HCT116 (cell line): ENCODE results near the gene GNAS-AS1. TPM values are rescaled to one million over a fixed set of nuclear protein-coding genes. Genes with fewer than 3 reads are reported as not detected.

Experiments
- ATAC-seq: fragments of 200-7000 bp; cut with Tn5 transposase; 2 replicates; pipeline ENCODE4 v1.9.1; 2020; ENCODE audit warnings: mild to moderate bottlenecking, moderate library complexity
- BruUV-seq: library from RNA; stranded (reverse); fragments of 400-500 nt; replicated peaks from 2 replicates; lab custom pipeline; 2021; lab: Mats Ljungman, UMichigan
- CTCF ChIA-PET: fragments of 300-600 bp; sonication (Branson Sonifier 250); formaldehyde crosslinking; loops from one replicate; lab custom pipeline; 2021; ENCODE audit warnings: antibody characterized with exemption; lab: Charles Lee
- POLR2A ChIA-PET: fragments of 300-600, 350-600 bp; sonication (Branson Sonifier 250); formaldehyde crosslinking; loops from one replicate; lab custom pipeline; 2021; ENCODE audit warnings: antibody characterized with exemption; lab: Charles Lee
- RAD21 ChIA-PET, 2 experiments: fragments of 300-600 bp; sonication (Branson Sonifier 250); formaldehyde crosslinking; loops; one replicate each; lab custom pipeline; 2023; ENCODE audit warnings: low total read pairs in 2 of 2; ENCODE audit not compliant: uncharacterized antibody in 2 of 2, unreplicated experiment in 2 of 2, low non-redundant PET in 1 of 2; lab: Charles Lee
- DNase-seq: peaks from one replicate; pipeline ENCODE4 v3.0.0-alpha.2; 2010; ENCODE audit warnings: low read depth, low spot score
- H2AFZ ChIP-seq: fragments of 200-600 bp; shearing (Covaris generic), sonication (generic); 2 replicates; pipeline ENCODE4 v1.6.1; 2017; ENCODE audit warnings: low read depth, mixed run types, mixed read lengths, antibody characterized with exemption, low read length; ENCODE audit not compliant: poor library complexity, severe bottlenecking
- H3K27ac ChIP-seq: 2 replicates; pipeline ENCODE4 v1.5.1; 2012; ENCODE audit warnings: low read depth, low read length
- H3K27me3 ChIP-seq: fragments of 200-600 bp; sonication (generic); 2 replicates; pipeline ENCODE4 v1.6.1; 2016; ENCODE audit warnings: mixed run types, low read length, mixed read lengths; ENCODE audit not compliant: insufficient read depth
- H3K36me3 ChIP-seq, 2 experiments: fragments of 200-500 bp in 1 of 2; fragments of 200-600 bp in 1 of 2; sonication (Bioruptor generic) in 1 of 2; sonication (generic) in 1 of 2; 2 replicates each; pipeline versions ENCODE4 v1.5.1 to v1.6.1; 2014 to 2016; ENCODE audit warnings: low read length in 2 of 2, inconsistent platforms in 1 of 2, mixed read lengths in 1 of 2, mixed run types in 1 of 2; ENCODE audit not compliant: insufficient read depth in 2 of 2, control insufficient read depth in 1 of 2
- H3K4me1 ChIP-seq, 2 experiments: fragments of 200-600 bp in 1 of 2; sonication (generic) in 1 of 2; 2 replicates each; pipeline versions ENCODE4 v1.5.1 to v1.6.1; 2012 to 2017; ENCODE audit warnings: low read length in 2 of 2, inconsistent platforms in 1 of 2, mild to moderate bottlenecking in 1 of 2, mixed read lengths in 1 of 2, mixed run types in 1 of 2, moderate library complexity in 1 of 2; ENCODE audit not compliant: insufficient read depth in 2 of 2, control insufficient read depth in 1 of 2
- H3K4me2 ChIP-seq: fragments of 200-600 bp; sonication (generic); 2 replicates; pipeline ENCODE4 v1.6.1; 2017; ENCODE audit warnings: mixed run types, low read length, mixed read lengths
- H3K4me3 ChIP-seq, 2 experiments: fragments of 200-600 bp in 1 of 2; sonication (generic) in 1 of 2; replicated peaks in 1 of 2; 2 replicates each; pipeline ENCODE4 v1.5.1; 2011 to 2016; ENCODE audit warnings: low read length in 2 of 2, control low read depth in 1 of 2, low read depth in 1 of 2, mild to moderate bottlenecking in 1 of 2, mixed read lengths in 1 of 2, mixed run types in 1 of 2
- H3K79me2 ChIP-seq: fragments of 200-600 bp; sonication (generic); 2 replicates; pipeline ENCODE4 v1.6.1; 2017; ENCODE audit warnings: mild to moderate bottlenecking, mixed run types, low read length, moderate library complexity, mixed read lengths; ENCODE audit not compliant: insufficient read depth
- H3K9ac ChIP-seq: fragments of 200-600 bp; sonication (generic); 2 replicates; pipeline ENCODE4 v1.6.1; 2016; ENCODE audit warnings: low read length, mixed read lengths
- H3K9me2 ChIP-seq: fragments of 200-600 bp; sonication (generic), shearing (Covaris generic); 2 replicates; pipeline ENCODE4 v1.6.1; 2017; ENCODE audit warnings: mixed run types, mild to moderate bottlenecking, moderate library complexity; ENCODE audit not compliant: insufficient read depth
- H3K9me3 ChIP-seq, 2 experiments: fragments of 200-500 bp in 1 of 2; fragments of 200-600 bp in 1 of 2; sonication (Bioruptor generic) in 1 of 2; sonication (generic) in 1 of 2; 2 replicates each; pipeline ENCODE4 v1.6.1; 2014 to 2017; ENCODE audit warnings: low read length in 2 of 2, mixed read lengths in 2 of 2, inconsistent platforms in 1 of 2, low read depth in 1 of 2, mild to moderate bottlenecking in 1 of 2, mixed run types in 1 of 2, moderate library complexity in 1 of 2; ENCODE audit not compliant: control insufficient read depth in 1 of 2, insufficient read depth in 1 of 2
- H4K20me1 ChIP-seq: fragments of 200-600 bp; sonication (generic), shearing (Covaris generic); 2 replicates; pipeline ENCODE4 v1.6.1; 2017; ENCODE audit warnings: mixed run types, mild to moderate bottlenecking, moderate library complexity; ENCODE audit not compliant: insufficient read depth
- CEBPB ChIP-seq: IDR thresholded peaks from 2 replicates; pipeline ENCODE4 v1.6.1; 2012; ENCODE audit warnings: low read depth
- EZH2phosphoT487 ChIP-seq: fragments of 200-600 bp; IDR thresholded peaks from 2 replicates; pipeline ENCODE4 v1.6.1; 2018; ENCODE audit warnings: antibody characterized with exemption, borderline replicate concordance
- SIN3A ChIP-seq: IDR thresholded peaks from 2 replicates; pipeline ENCODE4 v1.6.1; 2012; ENCODE audit warnings: low read depth
- SRF ChIP-seq: IDR thresholded peaks from 2 replicates; pipeline ENCODE4 v1.6.1; 2012; ENCODE audit warnings: low read depth
- TCF7L2 ChIP-seq: IDR thresholded peaks from 2 replicates; pipeline ENCODE4 v1.7.0; 2011; ENCODE audit warnings: borderline replicate concordance, inconsistent platforms; ENCODE audit not compliant: insufficient read depth, insufficient read length; ENCODE audit errors: extremely low read depth
- ZNF274 ChIP-seq: fragments of 200-500 bp; sonication (Bioruptor generic); IDR thresholded peaks from 2 replicates; pipeline ENCODE4 v1.6.1; 2014; ENCODE audit warnings: mild to moderate bottlenecking, low read depth, low read length, inconsistent platforms
- intact Hi-C: fragments of 100-400 bp; cut with micrococcal nuclease; formaldehyde crosslinking; loops from 2 replicates; pipeline ENCODE4 v1.10.0; 2022
- total RNA-seq: library from RNA; stranded (reverse); gene quantifications from one replicate; pipeline ENCODE4 v1.2.1, GENCODE V29; 2021; ENCODE audit not compliant: unreplicated experiment
- TF ChIP-seq, protein P1 (sequence below), 3 experiments: fragments of 200-600 bp in 1 of 3; sonication (generic) in 1 of 3; IDR thresholded peaks in 2 of 3; conservative IDR thresholded peaks in 1 of 3; 2 replicates each; pipeline ENCODE4 v1.5.1; 2012 to 2017; ENCODE audit warnings: low read depth in 2 of 3, low read length in 2 of 3, antibody characterized with exemption in 1 of 3, borderline replicate concordance in 1 of 3, control low read depth in 1 of 3, mild to moderate bottlenecking in 1 of 3, mixed read lengths in 1 of 3, mixed run types in 1 of 3, moderate library complexity in 1 of 3; ENCODE audit not compliant: insufficient read depth in 1 of 3
- TF ChIP-seq, protein P2 (sequence below): IDR thresholded peaks from 2 replicates; pipeline ENCODE4 v1.6.1; 2012
- TF ChIP-seq, protein P3 (sequence below): IDR thresholded peaks from 2 replicates; pipeline ENCODE4 v1.6.1; 2012; ENCODE audit warnings: low read depth

GNAS-AS1 gene
- total RNA-seq, 1 experiment from 2014 or later = not detected

DNA sequence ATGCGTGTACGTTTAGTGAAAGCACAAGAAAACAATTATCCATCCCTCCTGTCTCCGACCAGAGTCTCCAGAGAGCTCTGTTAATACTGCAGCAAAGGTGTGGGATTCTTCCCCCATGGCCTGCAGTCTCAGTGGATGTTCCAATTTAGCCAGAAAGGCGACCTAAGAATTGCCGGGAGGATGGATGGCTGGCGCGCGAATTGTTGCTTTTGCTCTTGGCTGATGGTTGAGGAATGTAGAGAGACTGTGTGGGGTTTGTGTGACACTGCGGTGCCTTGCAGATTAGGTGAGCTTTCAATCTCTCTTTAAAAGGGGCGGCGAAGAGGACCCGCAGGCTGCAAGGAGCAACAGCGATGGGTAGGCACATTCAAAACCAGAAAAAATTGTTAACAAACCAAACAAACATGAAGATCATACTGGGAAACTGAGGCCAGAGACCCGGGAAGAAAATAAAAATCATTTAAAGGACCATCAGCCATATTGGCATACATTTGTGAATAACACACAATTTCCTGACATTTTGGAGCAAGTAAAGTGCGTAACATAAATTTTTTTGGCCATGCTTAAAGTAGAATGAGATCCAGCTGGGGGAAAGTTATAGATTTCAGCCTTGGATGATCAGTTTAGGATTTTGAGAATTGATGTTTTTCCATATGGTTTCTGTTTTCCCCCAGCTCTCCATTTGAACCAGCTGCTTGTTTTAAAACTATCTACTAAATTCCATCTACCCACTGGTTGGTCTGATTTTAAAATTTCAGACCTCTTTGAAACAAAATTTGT is 48.1 kb upstream of the GNAS-AS1 start:
- ChIA-PET CTCF (no interaction called here), POLR2A (no interaction called here), RAD21 (no interaction called here)
- H3K79me2 ChIP-seq = peaks cover 99% of the 10 kb centered on the region
- peaks cover 37 to 38% of the 10 kb centered on the region in 2 experiments; a peak in 3 of 4 replicates for H3K36me3 ChIP-seq
- ATAC-seq (no peak), DNase-seq (no peak)
- H4K20me1 ChIP-seq = peaks cover 26% of the 10 kb centered on the region; the same call in 1 of the 2 replicates
- no peak overlapping the region for H3K4me2 ChIP-seq
- no peak overlapping the region for H2AFZ ChIP-seq
- peaks cover 4 to 8% of the 10 kb centered on the region in 2 experiments; a peak in 3 of 4 replicates for H3K4me1 ChIP-seq
- H3K4me3 ChIP-seq = no peak overlapping the region
- H3K9me2 ChIP-seq = no peaks in the 10 kb centered on the region
- no peak overlapping the region for H3K9ac ChIP-seq
- no peaks in the 10 kb centered on the region for H3K9me3 ChIP-seq
- no peak for TF ChIP-seq CEBPB
- no peak for TF ChIP-seq TCF7L2
- TF ChIP-seq, protein P1, sequence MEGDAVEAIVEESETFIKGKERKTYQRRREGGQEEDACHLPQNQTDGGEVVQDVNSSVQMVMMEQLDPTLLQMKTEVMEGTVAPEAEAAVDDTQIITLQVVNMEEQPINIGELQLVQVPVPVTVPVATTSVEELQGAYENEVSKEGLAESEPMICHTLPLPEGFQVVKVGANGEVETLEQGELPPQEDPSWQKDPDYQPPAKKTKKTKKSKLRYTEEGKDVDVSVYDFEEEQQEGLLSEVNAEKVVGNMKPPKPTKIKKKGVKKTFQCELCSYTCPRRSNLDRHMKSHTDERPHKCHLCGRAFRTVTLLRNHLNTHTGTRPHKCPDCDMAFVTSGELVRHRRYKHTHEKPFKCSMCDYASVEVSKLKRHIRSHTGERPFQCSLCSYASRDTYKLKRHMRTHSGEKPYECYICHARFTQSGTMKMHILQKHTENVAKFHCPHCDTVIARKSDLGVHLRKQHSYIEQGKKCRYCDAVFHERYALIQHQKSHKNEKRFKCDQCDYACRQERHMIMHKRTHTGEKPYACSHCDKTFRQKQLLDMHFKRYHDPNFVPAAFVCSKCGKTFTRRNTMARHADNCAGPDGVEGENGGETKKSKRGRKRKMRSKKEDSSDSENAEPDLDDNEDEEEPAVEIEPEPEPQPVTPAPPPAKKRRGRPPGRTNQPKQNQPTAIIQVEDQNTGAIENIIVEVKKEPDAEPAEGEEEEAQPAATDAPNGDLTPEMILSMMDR (IDR thresholded peaks at IDR 0.05 in 2 of 3, conservative IDR thresholded peaks at IDR 0.05 in 1 of 3; ENCODE audit: borderline replicate concordance in 1 of 3, insufficient read depth in 1 of 3, low read depth in 2 of 3, low read length in 2 of 3) = no peak
- no peak for TF ChIP-seq SIN3A
- TF ChIP-seq, protein P2, sequence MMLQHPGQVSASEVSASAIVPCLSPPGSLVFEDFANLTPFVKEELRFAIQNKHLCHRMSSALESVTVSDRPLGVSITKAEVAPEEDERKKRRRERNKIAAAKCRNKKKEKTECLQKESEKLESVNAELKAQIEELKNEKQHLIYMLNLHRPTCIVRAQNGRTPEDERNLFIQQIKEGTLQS = no peak
- no peak for TF ChIP-seq SRF
- TF ChIP-seq, protein P3, sequence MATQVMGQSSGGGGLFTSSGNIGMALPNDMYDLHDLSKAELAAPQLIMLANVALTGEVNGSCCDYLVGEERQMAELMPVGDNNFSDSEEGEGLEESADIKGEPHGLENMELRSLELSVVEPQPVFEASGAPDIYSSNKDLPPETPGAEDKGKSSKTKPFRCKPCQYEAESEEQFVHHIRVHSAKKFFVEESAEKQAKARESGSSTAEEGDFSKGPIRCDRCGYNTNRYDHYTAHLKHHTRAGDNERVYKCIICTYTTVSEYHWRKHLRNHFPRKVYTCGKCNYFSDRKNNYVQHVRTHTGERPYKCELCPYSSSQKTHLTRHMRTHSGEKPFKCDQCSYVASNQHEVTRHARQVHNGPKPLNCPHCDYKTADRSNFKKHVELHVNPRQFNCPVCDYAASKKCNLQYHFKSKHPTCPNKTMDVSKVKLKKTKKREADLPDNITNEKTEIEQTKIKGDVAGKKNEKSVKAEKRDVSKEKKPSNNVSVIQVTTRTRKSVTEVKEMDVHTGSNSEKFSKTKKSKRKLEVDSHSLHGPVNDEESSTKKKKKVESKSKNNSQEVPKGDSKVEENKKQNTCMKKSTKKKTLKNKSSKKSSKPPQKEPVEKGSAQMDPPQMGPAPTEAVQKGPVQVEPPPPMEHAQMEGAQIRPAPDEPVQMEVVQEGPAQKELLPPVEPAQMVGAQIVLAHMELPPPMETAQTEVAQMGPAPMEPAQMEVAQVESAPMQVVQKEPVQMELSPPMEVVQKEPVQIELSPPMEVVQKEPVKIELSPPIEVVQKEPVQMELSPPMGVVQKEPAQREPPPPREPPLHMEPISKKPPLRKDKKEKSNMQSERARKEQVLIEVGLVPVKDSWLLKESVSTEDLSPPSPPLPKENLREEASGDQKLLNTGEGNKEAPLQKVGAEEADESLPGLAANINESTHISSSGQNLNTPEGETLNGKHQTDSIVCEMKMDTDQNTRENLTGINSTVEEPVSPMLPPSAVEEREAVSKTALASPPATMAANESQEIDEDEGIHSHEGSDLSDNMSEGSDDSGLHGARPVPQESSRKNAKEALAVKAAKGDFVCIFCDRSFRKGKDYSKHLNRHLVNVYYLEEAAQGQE = no peak
- no peak for TF ChIP-seq EZH2phosphoT487
- TF ChIP-seq ZNF274 = no peak
- no TSS peak for BruUV-seq
- H3K27ac ChIP-seq = no peak overlapping the region
- no peaks in the 10 kb centered on the region for H3K27me3 ChIP-seq
- intact Hi-C loops = loop anchor here (10.0 kb wide), 1 partner anchor 136 kb away; the partner anchor contains the start of gene ATP5F1E
